DND-41 (cell line): Measurements from ENCODE around the gene LIAS.

Source experiments
- ATAC-seq: fragments of 200-7000 bp; cut with Tn5 transposase; 3 replicates; pipeline ENCODE4 v1.9.1; 2021; ENCODE audit warnings: low read depth; ENCODE audit not compliant: insufficient read depth
- DNase-seq: peaks from one replicate; pipeline ENCODE4 v3.0.0-alpha.2; 2020
- H2AFZ ChIP-seq: 2 replicates; pipeline ENCODE4 v1.6.0; 2012; ENCODE audit warnings: low read depth, low read length
- H3K27ac ChIP-seq: 2 replicates; pipeline ENCODE4 v1.5.1; 2012; ENCODE audit warnings: low read length, inconsistent platforms
- H3K27me3 ChIP-seq: fragments of 200-600 bp; sonication (generic); 2 replicates; pipeline ENCODE4 v1.6.0; 2012; ENCODE audit warnings: low read length, mild to moderate bottlenecking, inconsistent platforms; ENCODE audit not compliant: insufficient read depth, poor library complexity
- H3K36me3 ChIP-seq: 2 replicates; pipeline ENCODE4 v1.5.1; 2012; ENCODE audit warnings: low read length, inconsistent platforms; ENCODE audit not compliant: insufficient read depth
- H3K4me1 ChIP-seq: 2 replicates; pipeline ENCODE4 v1.5.1; 2012; ENCODE audit warnings: mild to moderate bottlenecking, low read length; ENCODE audit not compliant: insufficient read depth
- H3K4me2 ChIP-seq: 2 replicates; pipeline ENCODE4 v1.6.0; 2012; ENCODE audit warnings: mild to moderate bottlenecking, moderate library complexity, low read length, inconsistent platforms; ENCODE audit not compliant: insufficient read depth
- H3K4me3 ChIP-seq, 2 experiments: fragments of 200-600 bp in 1 of 2; shearing (Covaris generic) in 1 of 2; 2 replicates each; pipeline ENCODE4 v1.5.1; 2012 to 2016; ENCODE audit warnings: inconsistent platforms in 2 of 2, low read length in 2 of 2, mild to moderate bottlenecking in 2 of 2, low read depth in 1 of 2, moderate library complexity in 1 of 2
- H3K79me2 ChIP-seq: 2 replicates; pipeline ENCODE4 v1.6.0; 2012; ENCODE audit warnings: low read length, inconsistent platforms; ENCODE audit not compliant: insufficient read depth
- H3K9ac ChIP-seq: 2 replicates; pipeline ENCODE4 v1.6.0; 2012; ENCODE audit warnings: low read depth, mild to moderate bottlenecking, inconsistent platforms, low read length, moderate library complexity
- H3K9me3 ChIP-seq: 2 replicates; pipeline ENCODE4 v1.5.1; 2012; ENCODE audit warnings: low read length, moderate library complexity, mild to moderate bottlenecking, inconsistent platforms; ENCODE audit not compliant: insufficient read depth, severe bottlenecking
- H4K20me1 ChIP-seq: 2 replicates; pipeline ENCODE4 v1.6.0; 2012; ENCODE audit warnings: low read length; ENCODE audit not compliant: insufficient read depth
- CTCF ChIP-seq: IDR thresholded peaks from 2 replicates; pipeline ENCODE4 v1.5.1; 2012; ENCODE audit warnings: borderline replicate concordance, low read length, moderate library complexity, mild to moderate bottlenecking; ENCODE audit not compliant: poor library complexity, severe bottlenecking; ENCODE audit errors: extremely low read depth
- EZH2 ChIP-seq: IDR thresholded peaks from 3 replicates; pipeline ENCODE4 v1.6.1; 2012; ENCODE audit warnings: borderline replicate concordance, low read depth, mild to moderate bottlenecking, moderate library complexity, low read length, inconsistent platforms; ENCODE audit not compliant: severe bottlenecking

The LIAS gene

GRCh38 chr4:39522068-39522467, 63.2 kb downstream of the LIAS start:
- Histone ChIP-seq H3K4me2 (no peak overlapping the region), H3K27me3 (no peaks in the 10 kb centered on the region), H3K27ac (no peak overlapping the region), H3K9ac (no peak overlapping the region), H3K4me3 (no peak overlapping the region), H3K9me3 (no peaks in the 10 kb centered on the region), H4K20me1 (no peaks in the 10 kb centered on the region), H3K36me3 (no peaks in the 10 kb centered on the region), H2AFZ (no peak overlapping the region), H3K79me2 (no peaks in the 10 kb centered on the region), H3K4me1 (peaks cover 13% of the 10 kb centered on the region)
- TF ChIP-seq EZH2 (no peak), CTCF (no peak)
- ATAC-seq (no peak), DNase-seq (no peak)

GRCh38 chr4:39524161-39524957, 65.5 kb downstream of the LIAS start:
- ATAC-seq, result no peak
- no peak overlapping the region for H3K27ac ChIP-seq

GRCh38 chr4:39525822-39526690, 67.2 kb downstream of the LIAS start:
- no peaks in the 10 kb centered on the region for H3K27me3 ChIP-seq
- H3K79me2 ChIP-seq, result no peaks in the 10 kb centered on the region
- ATAC-seq, result no peak
- H3K4me1 ChIP-seq, result peaks cover 24% of the 10 kb centered on the region
- peak overlapping the region; percentile 95 for H3K4me2 ChIP-seq
- H4K20me1 ChIP-seq, result no peaks in the 10 kb centered on the region
- no peaks in the 10 kb centered on the region for H3K36me3 ChIP-seq
- TF ChIP-seq EZH2, result no peak
- TF ChIP-seq CTCF, result no peak
- peak overlapping the region; percentile 57 to 75 for H3K4me3 ChIP-seq
- H3K9ac ChIP-seq, result peak overlapping the region; percentile 75
- H3K9me3 ChIP-seq, result peaks cover 4% of the 10 kb centered on the region
- H3K27ac ChIP-seq, result peak overlapping the region; percentile 42; the same call in 1 of the 2 replicates
- peak overlapping the region; percentile 92 for H2AFZ ChIP-seq
- DNase-seq, result no peak

More at GRCh38 chr4:39524161-39524957, 65.5 kb downstream of the LIAS start:
- no peaks in the 10 kb centered on the region for H3K36me3 ChIP-seq
- no peak overlapping the region for H3K9ac ChIP-seq
- no peaks in the 10 kb centered on the region for H3K27me3 ChIP-seq
- H3K4me3 ChIP-seq, result no peak overlapping the region
- DNase-seq, result no peak
- H3K9me3 ChIP-seq, result no peaks in the 10 kb centered on the region
- no peaks in the 10 kb centered on the region for H3K79me2 ChIP-seq
- no peak overlapping the region for H3K4me2 ChIP-seq
- no peak overlapping the region for H2AFZ ChIP-seq
- TF ChIP-seq EZH2 (no peak), CTCF (no peak)
- H4K20me1 ChIP-seq, result no peaks in the 10 kb centered on the region
- peaks cover 24% of the 10 kb centered on the region for H3K4me1 ChIP-seq
